ENCODE measurements around the gene DRAXIN. TPM values are rescaled to one million over a fixed set of nuclear protein-coding genes. Genes with fewer than 3 reads are reported as not detected.

Gene DRAXIN
- total and polyA plus RNA-seq, 3 experiments from 2014 or later: 0.09 to 0.12 (median 0.11) TPM

DNA sequence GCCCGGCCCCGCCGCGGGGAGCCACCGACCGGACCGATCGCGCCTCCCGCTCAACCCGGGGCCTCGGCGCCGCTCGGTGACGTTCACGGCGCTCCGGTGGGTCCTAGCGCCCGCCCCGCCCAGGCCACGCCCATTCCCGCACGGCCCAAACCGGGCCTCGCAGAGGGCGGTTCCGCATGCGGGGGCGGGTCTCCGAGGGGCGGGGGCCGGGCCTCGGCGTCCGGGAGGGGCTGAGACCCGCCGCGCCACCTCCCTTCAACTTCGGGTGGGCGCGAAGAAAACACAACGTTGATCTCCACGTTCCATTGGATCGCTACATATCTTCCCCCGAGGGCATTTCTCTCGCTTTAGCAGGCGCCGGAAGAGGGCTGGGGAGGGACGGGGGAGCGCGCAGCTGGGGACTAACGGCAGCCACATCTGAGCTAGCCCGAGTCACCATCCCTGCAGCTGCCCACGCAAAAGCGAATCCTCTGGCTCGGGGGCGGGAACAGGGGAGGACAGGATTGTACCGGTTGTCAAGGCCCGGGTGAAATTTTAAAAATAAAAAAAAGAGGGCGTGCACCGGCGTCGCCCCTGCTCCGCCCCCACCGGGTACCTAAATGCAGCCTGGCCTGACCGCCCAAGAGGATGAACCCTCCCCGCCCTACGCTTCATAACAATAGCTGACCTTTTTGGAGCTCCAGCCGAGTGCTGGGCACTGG lies 10.3 kb upstream of the DRAXIN start, which contains the start of gene MAD2L2:
MAD2L2 (minus strand) TSS at position 78 of the 701 bp plus-strand sequence. CDS start 547 bp downstream, outside the sequence.
- H3K27ac Mint-ChIP-seq: peak within 1 kb of the TSS; percentile 84 to 94 (median 91)
- Histone ChIP-seq H3K27me3 (ENCODE audit: insufficient read depth, low read length, poor library complexity, severe bottlenecking) (no peaks in the 10 kb centered on the region), H3K27ac (ENCODE audit: low read depth, low read length) (peak within 1 kb of the TSS; percentile 64), H3K9me3 (ENCODE audit: low read length) (no peaks in the 10 kb centered on the region), H3K4me3 (ENCODE audit: low read length) (peak within 1 kb of the TSS; percentile 78), H3K36me3 (ENCODE audit: insufficient read depth, low read length) (no peaks in the 10 kb centered on the region), H3K4me1 (ENCODE audit: insufficient read depth, low read length) (peaks cover 7% of the 10 kb centered on the region)
- peaks cover 18 to 28% (median 22%) of the 10 kb centered on the region in 3 donors for H3K4me1 Mint-ChIP-seq
- peak within 1 kb of the TSS; percentile 89 to 99 (median 95) for H3K4me3 Mint-ChIP-seq
- peak; percentile 86 to 92 (median 90) for DNase-seq
- H3K27me3 Mint-ChIP-seq: peaks cover 3 to 4% of the 10 kb centered on the region in 2 donors
- ChIA-PET CTCF (interaction anchor here (0.7 to 3.2 kb wide), 7 partner anchors 17 to 644 kb away, joined by 3 to 26 read pairs (median 5); partner anchors contain the start of gene FBXO6), POLR2A (interaction anchor here (0.6 to 1.8 kb wide), 7 partner anchors 9 to 616 kb away, joined by 3 to 9 read pairs (median 6); partner anchors contain the start of gene FBXO6)
- H3K36me3 Mint-ChIP-seq: peaks cover 0 to 14% (median 0%) of the 10 kb centered on the region in 3 donors
- no peaks in the 10 kb centered on the region for H3K9me3 Mint-ChIP-seq

DNA sequence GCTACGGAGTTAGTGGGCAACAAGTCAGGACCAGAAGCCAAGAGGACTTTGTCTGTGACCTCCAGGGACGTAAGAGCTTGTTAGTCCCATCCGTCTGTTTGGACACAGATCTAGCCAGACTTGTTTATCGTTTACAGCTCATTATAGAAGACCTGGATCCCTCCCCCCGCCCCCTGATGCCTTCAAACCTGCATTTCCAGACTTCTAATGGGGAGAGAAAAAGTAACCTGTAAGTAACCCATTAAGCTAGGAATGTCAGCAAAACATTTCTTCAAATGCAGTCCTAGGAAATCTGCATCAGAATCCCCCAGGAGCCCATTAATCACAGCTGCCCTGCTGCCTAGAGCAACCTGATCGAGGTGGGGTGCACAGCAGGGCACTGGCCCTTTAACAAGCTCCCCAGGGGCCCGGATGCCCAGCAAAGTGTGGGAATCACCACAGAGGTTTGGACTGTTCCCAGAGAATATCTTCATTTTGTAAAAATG lies 9.2 kb upstream of the DRAXIN start:
- DNase-seq: no peak
- Mint-ChIP-seq H3K36me3 (peaks cover 0 to 6% (median 0%) of the 10 kb centered on the region in 3 donors), H3K4me1 (peaks cover 18 to 28% (median 22%) of the 10 kb centered on the region in 3 donors), H3K27ac (peak overlapping the region in 3 of 8 donors; percentile 4 to 92 (median 55)), H3K4me3 (peak overlapping the region; percentile 36 to 99 (median 90)), H3K27me3 (peaks cover 3 to 10% of the 10 kb centered on the region in 2 donors), H3K9me3 (no peaks in the 10 kb centered on the region)
- H3K36me3 ChIP-seq (ENCODE audit: insufficient read depth, low read length): no peaks in the 10 kb centered on the region
- H3K4me3 ChIP-seq (ENCODE audit: low read length): no peak overlapping the region
- POLR2A ChIA-PET: interaction anchor here (1.3 to 1.8 kb wide), 5 partner anchors 8 to 226 kb away, joined by 5 to 9 read pairs (median 8); partner anchors contain the start of gene FBXO6
- no peaks in the 10 kb centered on the region for H3K9me3 ChIP-seq (ENCODE audit: low read length)
- CTCF ChIA-PET: interaction anchor here (0.8 to 3.2 kb wide), 6 partner anchors 18 to 39 kb away, joined by 3 to 26 read pairs (median 6); partner anchors contain the start of gene FBXO6
- no peak overlapping the region for H3K27ac ChIP-seq (ENCODE audit: low read depth, low read length)
- H3K27me3 ChIP-seq (ENCODE audit: insufficient read depth, low read length, poor library complexity, severe bottlenecking): no peaks in the 10 kb centered on the region
- peaks cover 7% of the 10 kb centered on the region for H3K4me1 ChIP-seq (ENCODE audit: insufficient read depth, low read length)

DNA sequence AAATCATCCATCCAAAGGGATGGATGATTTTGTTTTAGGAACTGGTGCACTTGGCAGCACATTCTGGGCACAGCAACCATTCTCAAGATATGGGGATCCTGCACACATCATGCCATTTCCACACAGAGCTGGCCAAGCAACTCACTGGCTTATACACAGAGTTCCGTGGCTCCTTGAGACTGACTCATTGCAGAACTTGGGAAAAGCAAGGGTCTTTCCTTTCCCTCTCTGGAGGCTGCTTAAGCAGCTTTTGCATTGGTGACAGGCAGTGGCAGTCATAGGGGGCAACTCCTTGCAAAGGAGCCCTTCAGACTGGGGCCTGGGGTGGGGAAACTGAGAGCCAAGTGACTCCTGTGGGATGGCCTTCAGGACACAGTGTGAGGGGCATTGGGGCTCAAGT lies 8.7 kb upstream of the DRAXIN start:
- CTCF ChIA-PET: interaction anchor here (1.4 to 3.2 kb wide), 4 partner anchors 19 to 40 kb away, joined by 5 to 26 read pairs (median 12); partner anchors contain the start of gene FBXO6
- Mint-ChIP-seq H3K27me3 (peaks cover 7 to 13% of the 10 kb centered on the region in 2 donors), H3K27ac (no peak overlapping the region), H3K4me1 (peaks cover 18 to 28% (median 22%) of the 10 kb centered on the region in 3 donors), H3K9me3 (no peaks in the 10 kb centered on the region), H3K4me3 (peak overlapping the region in 3 of 7 donors; percentile 15 to 61 (median 54)), H3K36me3 (peaks cover 0 to 6% (median 0%) of the 10 kb centered on the region in 3 donors)
- peaks cover 7% of the 10 kb centered on the region for H3K4me1 ChIP-seq (ENCODE audit: insufficient read depth, low read length)
- H3K4me3 ChIP-seq (ENCODE audit: low read length): no peak overlapping the region
- POLR2A ChIA-PET: no interaction called here
- H3K27ac ChIP-seq (ENCODE audit: low read depth, low read length): no peak overlapping the region
- H3K36me3 ChIP-seq (ENCODE audit: insufficient read depth, low read length): no peaks in the 10 kb centered on the region
- DNase-seq: no peak
- H3K27me3 ChIP-seq (ENCODE audit: insufficient read depth, low read length, poor library complexity, severe bottlenecking): no peaks in the 10 kb centered on the region
- no peaks in the 10 kb centered on the region for H3K9me3 ChIP-seq (ENCODE audit: low read length)

DNA sequence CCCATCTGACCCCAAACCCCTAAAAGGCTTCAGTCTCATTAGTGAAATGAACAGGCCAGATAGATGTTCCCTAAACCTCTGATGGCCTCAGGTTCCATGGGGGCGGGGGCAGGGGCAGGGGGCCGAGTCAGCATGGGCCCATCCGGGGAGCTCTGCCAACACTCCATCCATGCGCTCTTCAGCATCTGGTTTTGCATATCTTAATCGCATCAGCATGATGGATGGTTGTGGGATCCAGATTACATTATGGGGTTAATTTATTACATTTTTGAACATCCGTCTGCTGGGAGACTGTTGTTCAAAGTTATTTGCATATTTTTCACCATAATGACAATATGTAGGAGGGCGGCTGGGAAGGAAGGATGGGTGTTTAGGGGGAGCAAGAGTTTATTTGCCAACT lies 7.4 kb upstream of the DRAXIN start:
- CTCF ChIA-PET: interaction anchor here (3.2 kb wide), 1 partner anchor 20 kb away, joined by 26 read pairs; the partner anchor contains the start of gene FBXO6

DNA sequence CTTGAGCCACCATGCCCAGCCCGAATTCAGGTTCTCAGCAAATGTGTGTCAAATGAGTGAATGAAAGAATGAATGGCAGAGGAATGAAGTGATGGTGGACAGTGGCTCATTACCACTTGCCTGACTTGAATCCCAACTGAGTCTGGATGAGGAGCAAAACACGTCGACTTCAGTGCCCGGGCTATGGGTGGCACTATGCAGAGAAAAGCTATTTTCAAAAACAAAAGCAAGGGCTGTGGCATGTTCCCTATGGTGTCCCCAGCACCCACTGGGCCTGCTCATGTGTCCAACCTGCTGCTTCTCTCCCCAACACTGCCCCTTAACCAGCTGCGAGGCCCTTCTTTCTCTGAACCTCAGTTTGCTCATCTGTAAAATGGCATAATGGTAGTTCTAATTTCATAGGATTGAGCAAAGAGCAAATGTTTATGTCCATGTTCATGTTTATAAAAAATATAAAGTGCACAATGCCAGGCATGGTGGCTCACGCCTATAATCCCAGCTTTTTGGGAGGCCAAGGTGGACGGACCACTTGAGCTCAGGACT lies 6.2 kb upstream of the DRAXIN start:
- Histone ChIP-seq H3K4me3 (ENCODE audit: low read length) (no peak overlapping the region), H3K9me3 (ENCODE audit: low read length) (no peaks in the 10 kb centered on the region), H3K4me1 (ENCODE audit: insufficient read depth, low read length) (peaks cover 9% of the 10 kb centered on the region), H3K27me3 (ENCODE audit: insufficient read depth, low read length, poor library complexity, severe bottlenecking) (no peaks in the 10 kb centered on the region), H3K27ac (ENCODE audit: low read depth, low read length) (no peak overlapping the region), H3K36me3 (ENCODE audit: insufficient read depth, low read length) (no peaks in the 10 kb centered on the region)
- peak overlapping the region in 1 of 8 donors; percentile 50 for H3K27ac Mint-ChIP-seq
- H3K9me3 Mint-ChIP-seq: no peaks in the 10 kb centered on the region
- peaks cover 18 to 31% of the 10 kb centered on the region in 2 donors for H3K27me3 Mint-ChIP-seq
- H3K4me3 Mint-ChIP-seq: peak overlapping the region in 1 of 7 donors; percentile 58
- H3K4me1 Mint-ChIP-seq: peaks cover 11 to 18% (median 12%) of the 10 kb centered on the region in 3 donors
- peaks cover 0 to 3% (median 0%) of the 10 kb centered on the region in 3 donors for H3K36me3 Mint-ChIP-seq
- no peak for DNase-seq
- ChIA-PET POLR2A (no interaction called here), CTCF (interaction anchor here (1.4 to 2.4 kb wide), 3 partner anchors 34 to 50 kb away, joined by 3 to 8 read pairs (median 7); partner anchors contain the start of gene AGTRAP)

More for the DNA sequence above, 7.4 kb upstream of the DRAXIN start:
- Histone ChIP-seq H3K4me3 (ENCODE audit: low read length) (no peak overlapping the region), H3K27ac (ENCODE audit: low read depth, low read length) (no peak overlapping the region), H3K4me1 (ENCODE audit: insufficient read depth, low read length) (peaks cover 7% of the 10 kb centered on the region), H3K27me3 (ENCODE audit: insufficient read depth, low read length, poor library complexity, severe bottlenecking) (no peaks in the 10 kb centered on the region), H3K9me3 (ENCODE audit: low read length) (no peaks in the 10 kb centered on the region), H3K36me3 (ENCODE audit: insufficient read depth, low read length) (no peaks in the 10 kb centered on the region)
- peaks cover 14 to 22% (median 16%) of the 10 kb centered on the region in 3 donors for H3K4me1 Mint-ChIP-seq
- no peak for DNase-seq
- no peak overlapping the region for H3K27ac Mint-ChIP-seq
- H3K9me3 Mint-ChIP-seq: no peaks in the 10 kb centered on the region
- peaks cover 0 to 4% (median 0%) of the 10 kb centered on the region in 3 donors for H3K36me3 Mint-ChIP-seq
- POLR2A ChIA-PET: interaction anchor here (0.6 kb wide), 1 partner anchor 17 kb away, joined by 3 read pairs; no protein-coding TSS in a partner anchor
- H3K4me3 Mint-ChIP-seq: no peak overlapping the region
- H3K27me3 Mint-ChIP-seq: peaks cover 12 to 22% of the 10 kb centered on the region in 2 donors

DNA sequence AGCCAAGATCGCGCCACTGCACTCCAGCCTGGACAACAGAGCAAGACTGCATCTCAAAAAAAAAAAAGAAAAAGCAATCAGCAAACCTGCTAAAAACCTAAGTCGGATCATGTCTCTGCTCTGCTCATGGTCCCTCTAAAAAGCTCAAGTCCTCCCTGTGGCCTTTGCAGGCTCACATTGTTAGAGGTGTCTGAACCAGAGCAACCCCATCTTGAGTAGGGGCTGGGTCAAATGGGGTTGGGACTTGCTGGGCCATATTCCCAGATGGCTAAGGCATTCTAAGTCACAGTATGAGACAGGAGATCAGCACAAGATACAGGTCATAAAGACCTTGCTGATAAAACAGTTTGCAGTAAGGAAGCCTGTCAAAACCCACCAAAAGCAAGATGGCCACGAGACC lies 3.0 kb upstream of the DRAXIN start:
- no peak overlapping the region for H3K4me3 ChIP-seq (ENCODE audit: low read length)
- H3K36me3 ChIP-seq (ENCODE audit: insufficient read depth, low read length): no peaks in the 10 kb centered on the region
- H3K4me1 Mint-ChIP-seq: peaks cover 21 to 33% (median 26%) of the 10 kb centered on the region in 3 donors
- peaks cover 0 to 1% (median 0%) of the 10 kb centered on the region in 3 donors for H3K36me3 Mint-ChIP-seq
- no peak overlapping the region for H3K27ac ChIP-seq (ENCODE audit: low read depth, low read length)
- peaks cover 35 to 50% of the 10 kb centered on the region in 2 donors for H3K27me3 Mint-ChIP-seq
- peaks cover 27% of the 10 kb centered on the region for H3K4me1 ChIP-seq (ENCODE audit: insufficient read depth, low read length)
- peaks cover 5% of the 10 kb centered on the region for H3K27me3 ChIP-seq (ENCODE audit: insufficient read depth, low read length, poor library complexity, severe bottlenecking)
- ChIA-PET POLR2A (no interaction called here), CTCF (no interaction called here)
- no peak for DNase-seq
- no peaks in the 10 kb centered on the region for H3K9me3 Mint-ChIP-seq
- H3K9me3 ChIP-seq (ENCODE audit: low read length): no peaks in the 10 kb centered on the region
- H3K4me3 Mint-ChIP-seq: peak overlapping the region in 1 of 7 donors; percentile 40
- H3K27ac Mint-ChIP-seq: no peak overlapping the region

DNA sequence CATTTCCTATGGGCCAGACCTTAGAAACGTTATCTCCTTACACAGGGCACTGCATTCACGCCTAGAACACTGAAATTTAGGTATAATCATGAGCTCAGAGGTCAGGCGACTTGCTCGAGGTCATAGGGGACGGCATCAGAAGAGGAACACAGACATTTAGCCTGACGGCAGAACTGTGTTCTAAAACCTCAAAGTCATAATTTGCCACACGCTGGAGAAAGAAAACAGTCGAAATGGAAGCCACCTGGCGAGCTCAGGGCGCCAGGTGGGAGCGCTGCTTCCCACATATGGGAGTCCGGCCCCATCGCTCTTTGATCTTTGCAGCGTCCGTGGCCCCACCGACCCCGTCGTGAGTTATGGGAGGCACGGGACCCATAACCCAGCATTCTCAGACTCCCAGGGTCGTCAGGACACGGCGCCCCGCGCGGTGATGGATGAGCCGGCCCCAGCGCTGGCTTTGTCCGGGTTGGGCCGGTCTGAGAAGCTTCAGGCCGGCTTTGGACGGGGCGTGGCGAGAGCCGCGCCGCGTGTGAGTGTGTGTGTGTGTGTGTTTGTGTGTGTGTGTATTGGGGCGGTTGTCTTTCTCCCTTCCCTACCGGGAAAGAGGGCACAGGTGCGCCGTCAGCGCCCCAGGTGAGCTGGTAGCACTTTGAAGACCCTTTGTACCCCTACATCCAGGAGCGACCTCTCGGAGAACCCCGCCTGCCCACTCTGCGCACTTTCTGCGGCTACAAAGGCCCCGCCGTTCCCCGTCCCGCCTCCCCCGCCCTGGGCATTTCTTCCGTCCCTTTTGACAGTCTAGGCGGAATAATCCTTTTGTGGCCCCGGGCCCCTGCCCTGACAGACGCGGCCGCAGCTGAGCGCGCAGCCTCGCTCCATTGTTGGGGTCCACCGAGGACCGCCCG lies 861 bp upstream of the DRAXIN start:
- ChIA-PET POLR2A (interaction anchor here (0.7 to 1.4 kb wide), 2 partner anchors 9 to 45 kb away, joined by 7 to 8 read pairs; partner anchors contain the start of genes AGTRAP and MAD2L2), CTCF (interaction anchor here (0.9 to 2.0 kb wide), 3 partner anchors 20 to 29 kb away, joined by 3 to 7 read pairs (median 4); partner anchors contain the start of gene FBXO6)
- peaks cover 30% of the 10 kb centered on the region for H3K4me1 ChIP-seq (ENCODE audit: insufficient read depth, low read length)
- no peak for DNase-seq
- H3K9me3 Mint-ChIP-seq: no peaks in the 10 kb centered on the region
- H3K27ac ChIP-seq (ENCODE audit: low read depth, low read length): no peak overlapping the region
- H3K4me3 Mint-ChIP-seq: peak overlapping the region; percentile 55 to 87 (median 79)
- H3K36me3 Mint-ChIP-seq: peaks cover 0 to 1% (median 0%) of the 10 kb centered on the region in 3 donors
- H3K27ac Mint-ChIP-seq: peak overlapping the region in 4 of 8 donors; percentile 8 to 54 (median 40)
- peaks cover 35 to 54% of the 10 kb centered on the region in 2 donors for H3K27me3 Mint-ChIP-seq
- H3K4me3 ChIP-seq (ENCODE audit: low read length): no peak overlapping the region
- H3K9me3 ChIP-seq (ENCODE audit: low read length): no peaks in the 10 kb centered on the region
- H3K4me1 Mint-ChIP-seq: peaks cover 26 to 38% (median 31%) of the 10 kb centered on the region in 3 donors
- peaks cover 5% of the 10 kb centered on the region for H3K27me3 ChIP-seq (ENCODE audit: insufficient read depth, low read length, poor library complexity, severe bottlenecking)
- no peaks in the 10 kb centered on the region for H3K36me3 ChIP-seq (ENCODE audit: insufficient read depth, low read length)

All from CD8-positive, alpha-beta memory T cell (primary cell).